Caco-2 (cell line): ENCODE results near the gene ADCY4. TPM values are rescaled to one million over a fixed set of nuclear protein-coding genes. Genes with fewer than 3 reads are reported as not detected.

Source experiments
- BruUV-seq: library from RNA; stranded (reverse); fragments of 400-500 nt; replicated peaks from 2 replicates; lab custom pipeline; 2021; lab: Mats Ljungman, UMichigan
- CTCF ChIA-PET: fragments of 300-600 bp; sonication (Branson Sonifier 250); formaldehyde crosslinking; loops from one replicate; lab custom pipeline; 2022; ENCODE audit warnings: antibody characterized with exemption; lab: Charles Lee
- POLR2A ChIA-PET: fragments of 300-600 bp; sonication (Branson Sonifier 250); formaldehyde crosslinking; loops from one replicate; lab custom pipeline; 2022; ENCODE audit warnings: antibody characterized with exemption; lab: Charles Lee
- DNase-seq, 2 experiments: peaks; one replicate each; pipeline versions ENCODE4 v3.0.0 to v3.0.0-alpha.2; 2020 to 2022
- H3K27me3 ChIP-seq: replicated peaks from 2 replicates; pipeline ENCODE4 v1.6.0; 2011; ENCODE audit warnings: low read length; ENCODE audit not compliant: control insufficient read depth, insufficient read depth
- H3K36me3 ChIP-seq: 2 replicates; pipeline ENCODE4 v1.5.1; 2011; ENCODE audit warnings: low read length; ENCODE audit not compliant: control insufficient read depth, insufficient read depth
- H3K4me1 ChIP-seq: fragments of 250-450 bp; sonication (Bioruptor Pico); 2 replicates; pipeline ENCODE4 v1.5.1; 2020; ENCODE audit warnings: mild to moderate bottlenecking
- H3K4me3 ChIP-seq: 2 replicates; pipeline ENCODE4 v1.5.1; 2011; ENCODE audit warnings: low read depth, mild to moderate bottlenecking, control low read depth, low read length
- H3K9me3 ChIP-seq: fragments of 250-450 bp; sonication (Bioruptor Pico); 2 replicates; pipeline ENCODE4 v1.5.1; 2020; ENCODE audit warnings: mild to moderate bottlenecking, moderate library complexity
- H3K27ac Mint-ChIP-seq: one replicate; pipeline ENCODE4 v1.8.0; 2022; ENCODE audit warnings: mixed read lengths; ENCODE audit not compliant: unreplicated experiment
- H3K27me3 Mint-ChIP-seq: one replicate; pipeline ENCODE4 v1.8.0; 2022; ENCODE audit warnings: mixed read lengths; ENCODE audit not compliant: insufficient read depth, unreplicated experiment
- H3K36me3 Mint-ChIP-seq: one replicate; pipeline ENCODE4 v1.8.0; 2022; ENCODE audit warnings: mild to moderate bottlenecking, mixed read lengths; ENCODE audit not compliant: insufficient read depth, unreplicated experiment
- H3K4me1 Mint-ChIP-seq: one replicate; pipeline ENCODE4 v1.8.0; 2022; ENCODE audit warnings: low read depth, mixed read lengths; ENCODE audit not compliant: unreplicated experiment
- H3K4me3 Mint-ChIP-seq: one replicate; pipeline ENCODE4 v1.8.0; 2022; ENCODE audit warnings: mild to moderate bottlenecking, moderate library complexity, mixed read lengths; ENCODE audit not compliant: unreplicated experiment
- H3K9me3 Mint-ChIP-seq: one replicate; pipeline ENCODE4 v1.8.0; 2022; ENCODE audit warnings: mixed read lengths; ENCODE audit not compliant: unreplicated experiment
- CTCF ChIP-seq, 2 experiments: fragments of 200-600 bp in 1 of 2; IDR thresholded peaks; 1 replicate in 1 of 2; 2 replicates in 1 of 2; pipeline versions ENCODE4 v1.5.1 to v1.8.0; 2011 to 2022; ENCODE audit warnings: antibody characterized with exemption in 1 of 2, control low read depth in 1 of 2, inconsistent platforms in 1 of 2, low read depth in 1 of 2, low read length in 1 of 2, mild to moderate bottlenecking in 1 of 2, moderate library complexity in 1 of 2; ENCODE audit not compliant: insufficient read depth in 1 of 2, severe bottlenecking in 1 of 2, unreplicated experiment in 1 of 2
- intact Hi-C: fragments of 100-400 bp; cut with micrococcal nuclease; formaldehyde crosslinking; loops from one replicate; pipeline ENCODE4 v1.10.0; 2022; ENCODE audit not compliant: unreplicated experiment
- total RNA-seq: library from RNA; stranded (reverse); gene quantifications from 2 replicates; pipeline ENCODE4 v1.2.3, GENCODE V29; 2022

ADCY4 gene
- total RNA-seq, 1 experiment from 2014 or later, result 0.57 TPM

GRCh38 chr14:24370748-24371147 is 35.9 kb upstream of the ADCY4 start:
- H3K27me3 Mint-ChIP-seq, result no peaks in the 10 kb centered on the region
- Histone ChIP-seq H3K4me1 (peaks cover 4% of the 10 kb centered on the region; the same call in 1 of the 2 replicates), H3K9me3 (no peaks in the 10 kb centered on the region), H3K27me3 (no peaks in the 10 kb centered on the region), H3K4me3 (no peak overlapping the region), H3K36me3 (no peaks in the 10 kb centered on the region)
- TF ChIP-seq CTCF (IDR thresholded peaks at IDR 0.05; ENCODE audit: insufficient read depth in 1 of 2, low read depth in 1 of 2, low read length in 1 of 2, severe bottlenecking in 1 of 2, unreplicated experiment in 1 of 2), result no peak
- ChIA-PET CTCF (interaction anchor here (1.4 to 3.6 kb wide), 2 partner anchors 24 to 61 kb away, joined by 6 to 14 read pairs; no protein-coding TSS in a partner anchor), POLR2A (interaction anchor here (0.6 kb wide), 1 partner anchor 1847 kb away, joined by 3 read pairs; no protein-coding TSS in a partner anchor)
- no TSS peak for BruUV-seq
- intact Hi-C loops, result no loop called here
- H3K4me1 Mint-ChIP-seq, result peaks cover 5% of the 10 kb centered on the region
- no peaks in the 10 kb centered on the region for H3K36me3 Mint-ChIP-seq
- no peak overlapping the region for H3K4me3 Mint-ChIP-seq
- no peaks in the 10 kb centered on the region for H3K9me3 Mint-ChIP-seq
- no peak overlapping the region for H3K27ac Mint-ChIP-seq
- no peak for DNase-seq

GRCh38 chr14:24369907-24370687 is 35.2 kb upstream of the ADCY4 start:
- CTCF ChIA-PET, result interaction anchor here (3.6 kb wide), 1 partner anchor 62 kb away, joined by 14 read pairs; no protein-coding TSS in a partner anchor
- Mint-ChIP-seq H3K4me3 (no peak overlapping the region), H3K36me3 (no peaks in the 10 kb centered on the region)

More at GRCh38 chr14:24369907-24370687, 35.2 kb upstream of the ADCY4 start:
- no peak for TF ChIP-seq CTCF (IDR thresholded peaks at IDR 0.05; ENCODE audit: insufficient read depth in 1 of 2, low read depth in 1 of 2, low read length in 1 of 2, severe bottlenecking in 1 of 2, unreplicated experiment in 1 of 2)
- intact Hi-C loops, result no loop called here
- H3K4me1 Mint-ChIP-seq, result peaks cover 12% of the 10 kb centered on the region
- Histone ChIP-seq H3K4me1 (peaks cover 4% of the 10 kb centered on the region; the same call in 1 of the 2 replicates), H3K36me3 (no peaks in the 10 kb centered on the region), H3K9me3 (no peaks in the 10 kb centered on the region), H3K27me3 (no peaks in the 10 kb centered on the region), H3K4me3 (no peak overlapping the region)
- DNase-seq, result no peak
- H3K27ac Mint-ChIP-seq, result no peak overlapping the region
- H3K9me3 Mint-ChIP-seq, result no peaks in the 10 kb centered on the region
- POLR2A ChIA-PET, result interaction anchor here (0.6 kb wide), 1 partner anchor 1846 kb away, joined by 3 read pairs; no protein-coding TSS in a partner anchor
- no TSS peak for BruUV-seq
- no peaks in the 10 kb centered on the region for H3K27me3 Mint-ChIP-seq
